Stimulated activated naive CD8-positive, alpha-beta T cell treated with anti-CD3 and anti-CD28 coated beads, Interleukin-15, amount 100 ng/mL, for 72 hours (primary cell): ENCODE results near the gene ANGPTL5.
A peak's percentile ranks its signal among the peaks of the same experiment; 100 is the strongest.

Source experiments
- ATAC-seq: fragments of 150-1000 bp; cut with Tn5 transposase; 2 replicates; pipeline ENCODE4 v1.10.0; 2021; ENCODE audit warnings: mild to moderate bottlenecking, moderate library complexity
- DNase-seq, 2 donors: peaks; one replicate each; pipeline ENCODE4 v3.0.0; 2021 to 2022
- H3K27ac Mint-ChIP-seq, 2 donors: one replicate each; pipeline ENCODE4 v1.8.0; 2022; ENCODE audit warnings: mild to moderate bottlenecking in 2 of 2, mixed read lengths in 2 of 2, moderate library complexity in 2 of 2
- H3K27me3 Mint-ChIP-seq: one replicate; pipeline ENCODE4 v1.8.0; 2022; ENCODE audit warnings: mixed read lengths
- H3K4me1 Mint-ChIP-seq: one replicate; pipeline ENCODE4 v1.8.0; 2022; ENCODE audit warnings: mild to moderate bottlenecking, mixed read lengths
- H3K4me3 Mint-ChIP-seq, 2 donors: one replicate each; pipeline ENCODE4 v1.8.0; 2022; ENCODE audit warnings: mild to moderate bottlenecking in 2 of 2, mixed read lengths in 2 of 2, moderate library complexity in 1 of 2
- H3K9me3 Mint-ChIP-seq, 2 donors: one replicate each; pipeline ENCODE4 v1.8.0; 2022; ENCODE audit warnings: mixed read lengths in 2 of 2

Gene ANGPTL5

GRCh38 chr11:101914341-101914737, 2.0 kb downstream of the ANGPTL5 start:
- Mint-ChIP-seq H3K27ac (no peak overlapping the region), H3K4me1 (peaks cover 24% of the 10 kb centered on the region), H3K27me3 (no peaks in the 10 kb centered on the region)

GRCh38 chr11:101913656-101914055, 2.7 kb downstream of the ANGPTL5 start:
- peak overlapping the region in 1 of 2 donors; percentile 93 for H3K4me3 Mint-ChIP-seq
- peaks cover 24% of the 10 kb centered on the region for H3K4me1 Mint-ChIP-seq
- no peak for DNase-seq

More at GRCh38 chr11:101914341-101914737, 2.0 kb downstream of the ANGPTL5 start:
- DNase-seq (no peak), ATAC-seq (no peak)
- H3K4me3 Mint-ChIP-seq: peak overlapping the region; percentile 93 to 94
- H3K9me3 Mint-ChIP-seq: no peaks in the 10 kb centered on the region

GRCh38 chr11:101912823-101913284, 3.5 kb downstream of the ANGPTL5 start:
- Mint-ChIP-seq H3K27me3 (no peaks in the 10 kb centered on the region), H3K9me3 (no peaks in the 10 kb centered on the region), H3K4me1 (peaks cover 24% of the 10 kb centered on the region), H3K27ac (no peak overlapping the region), H3K4me3 (no peak overlapping the region)
- no peak for ATAC-seq
- no peak for DNase-seq

More at GRCh38 chr11:101913656-101914055, 2.7 kb downstream of the ANGPTL5 start:
- Mint-ChIP-seq H3K9me3 (no peaks in the 10 kb centered on the region), H3K27me3 (no peaks in the 10 kb centered on the region), H3K27ac (no peak overlapping the region)
- no peak for ATAC-seq

GRCh38 chr11:101909087-101909486, 7.2 kb downstream of the ANGPTL5 start:
- ATAC-seq: no peak
- Mint-ChIP-seq H3K9me3 (no peaks in the 10 kb centered on the region), H3K27ac (no peak overlapping the region), H3K4me1 (no peaks in the 10 kb centered on the region), H3K27me3 (no peaks in the 10 kb centered on the region), H3K4me3 (no peak overlapping the region)
- no peak for DNase-seq

- Mint-ChIP-seq H3K4me3 (no peak overlapping the region), H3K4me1 (no peaks in the 10 kb centered on the region), H3K27ac (no peak overlapping the region), H3K9me3 (no peaks in the 10 kb centered on the region), H3K27me3 (peaks cover 7% of the 10 kb centered on the region)
- DNase-seq (no peak), ATAC-seq (no peak)
These were observed 8.5 kb downstream of the ANGPTL5 start for GRCh38 chr11:101907815-101908214.

GRCh38 chr11:101894505-101894904, 21.8 kb downstream of the ANGPTL5 start:
- Mint-ChIP-seq H3K4me3 (no peak overlapping the region), H3K27ac (no peak overlapping the region), H3K9me3 (no peaks in the 10 kb centered on the region), H3K27me3 (peaks cover 36% of the 10 kb centered on the region), H3K4me1 (no peaks in the 10 kb centered on the region)
- no peak for DNase-seq
- no peak for ATAC-seq

GRCh38 chr11:101889767-101890166, 26.6 kb downstream of the ANGPTL5 start:
- Mint-ChIP-seq H3K4me3 (no peak overlapping the region), H3K27ac (no peak overlapping the region), H3K4me1 (no peaks in the 10 kb centered on the region), H3K9me3 (no peaks in the 10 kb centered on the region), H3K27me3 (peaks cover 25% of the 10 kb centered on the region)
- DNase-seq (no peak), ATAC-seq (no peak)

- Mint-ChIP-seq H3K27ac (no peak overlapping the region), H3K27me3 (peaks cover 39% of the 10 kb centered on the region), H3K9me3 (no peaks in the 10 kb centered on the region), H3K4me1 (no peaks in the 10 kb centered on the region), H3K4me3 (no peak overlapping the region)
- ATAC-seq: no peak
- no peak for DNase-seq
These were observed 30.7 kb downstream of the ANGPTL5 start for GRCh38 chr11:101885631-101886030.

GRCh38 chr11:101881586-101881985, 34.7 kb downstream of the ANGPTL5 start:
- Mint-ChIP-seq H3K4me3 (no peak overlapping the region), H3K9me3 (no peaks in the 10 kb centered on the region), H3K27me3 (peaks cover 26% of the 10 kb centered on the region), H3K4me1 (no peaks in the 10 kb centered on the region), H3K27ac (no peak overlapping the region)
- ATAC-seq: no peak
- DNase-seq: no peak

- H3K4me1 Mint-ChIP-seq: no peaks in the 10 kb centered on the region
- DNase-seq: no peak
These were observed 36.1 kb downstream of the ANGPTL5 start for GRCh38 chr11:101880222-101880621.

GRCh38 chr11:101872171-101872882, 44.0 kb downstream of the ANGPTL5 start:
- Mint-ChIP-seq H3K27me3 (peaks cover 15% of the 10 kb centered on the region), H3K4me3 (no peak overlapping the region), H3K4me1 (no peaks in the 10 kb centered on the region), H3K27ac (no peak overlapping the region), H3K9me3 (no peaks in the 10 kb centered on the region)
- ATAC-seq (peak; percentile 9), DNase-seq (no peak)

More at GRCh38 chr11:101880222-101880621, 36.1 kb downstream of the ANGPTL5 start:
- peaks cover 31% of the 10 kb centered on the region for H3K27me3 Mint-ChIP-seq
- no peak overlapping the region for H3K4me3 Mint-ChIP-seq
- no peak overlapping the region for H3K27ac Mint-ChIP-seq
- H3K9me3 Mint-ChIP-seq: no peaks in the 10 kb centered on the region
- ATAC-seq: no peak

GRCh38 chr11:101870510-101870909, 45.8 kb downstream of the ANGPTL5 start:
- no peak overlapping the region for H3K27ac Mint-ChIP-seq
- DNase-seq (no peak), ATAC-seq (no peak)
- no peaks in the 10 kb centered on the region for H3K9me3 Mint-ChIP-seq
- no peaks in the 10 kb centered on the region for H3K4me1 Mint-ChIP-seq
- peaks cover 6% of the 10 kb centered on the region for H3K27me3 Mint-ChIP-seq
- H3K4me3 Mint-ChIP-seq: no peak overlapping the region

- DNase-seq: no peak
- no peak for ATAC-seq
- no peak overlapping the region for H3K27ac Mint-ChIP-seq
- peaks cover 0 to 5% of the 10 kb centered on the region in 2 donors for H3K9me3 Mint-ChIP-seq
- no peak overlapping the region for H3K4me3 Mint-ChIP-seq
- H3K27me3 Mint-ChIP-seq: peaks cover 6% of the 10 kb centered on the region
- no peaks in the 10 kb centered on the region for H3K4me1 Mint-ChIP-seq
These were observed 48.4 kb downstream of the ANGPTL5 start for GRCh38 chr11:101867951-101868350.

- ATAC-seq: no peak
- DNase-seq: no peak
- H3K4me1 Mint-ChIP-seq: no peaks in the 10 kb centered on the region
- H3K27me3 Mint-ChIP-seq: peaks cover 6% of the 10 kb centered on the region
- no peak overlapping the region for H3K4me3 Mint-ChIP-seq
- peaks cover 0 to 5% of the 10 kb centered on the region in 2 donors for H3K9me3 Mint-ChIP-seq
- no peak overlapping the region for H3K27ac Mint-ChIP-seq
These were observed 49.5 kb downstream of the ANGPTL5 start for GRCh38 chr11:101866619-101867491.

GRCh38 chr11:101864098-101864497, 52.2 kb downstream of the ANGPTL5 start:
- Mint-ChIP-seq H3K9me3 (peaks cover 0 to 5% of the 10 kb centered on the region in 2 donors), H3K4me1 (no peaks in the 10 kb centered on the region), H3K4me3 (no peak overlapping the region), H3K27ac (no peak overlapping the region), H3K27me3 (no peaks in the 10 kb centered on the region)
- no peak for ATAC-seq
- DNase-seq: no peak

GRCh38 chr11:101863361-101863760, 53.0 kb downstream of the ANGPTL5 start:
- no peaks in the 10 kb centered on the region for H3K4me1 Mint-ChIP-seq
- DNase-seq: no peak
- ATAC-seq: no peak
- no peak overlapping the region for H3K4me3 Mint-ChIP-seq
- peaks cover 0 to 5% of the 10 kb centered on the region in 2 donors for H3K9me3 Mint-ChIP-seq
- H3K27ac Mint-ChIP-seq: no peak overlapping the region
- no peaks in the 10 kb centered on the region for H3K27me3 Mint-ChIP-seq
